GM19351 (cell line): ENCODE data around the gene TCF12.

ENCODE experiments used
- ATAC-seq: cut with Tn5 transposase; IDR thresholded peaks from one replicate; pipeline ENCODE4 v1.9.1; 2021; ENCODE audit warnings: mild to moderate bottlenecking, moderate library complexity; ENCODE audit not compliant: unreplicated experiment

Gene TCF12

GRCh38 chr15:57201578-57201977 is 283.1 kb downstream of the TCF12 start:
- no peak for ATAC-seq

GRCh38 chr15:57203906-57204305 is 285.5 kb downstream of the TCF12 start:
- no peak for ATAC-seq

- no peak for ATAC-seq
These were observed 286.8 kb downstream of the TCF12 start for GRCh38 chr15:57205027-57205855.

- ATAC-seq: no peak
These were observed 287.6 kb downstream of the TCF12 start for GRCh38 chr15:57205996-57206395.

GRCh38 chr15:57213862-57214261 is 295.4 kb downstream of the TCF12 start:
- no peak for ATAC-seq

GRCh38 chr15:57215326-57215725 is 296.9 kb downstream of the TCF12 start:
- no peak for ATAC-seq

- no peak for ATAC-seq
These were observed 297.4 kb downstream of the TCF12 start for GRCh38 chr15:57215881-57216280.

GRCh38 chr15:57216288-57216687 is 297.8 kb downstream of the TCF12 start:
- no peak for ATAC-seq

- no peak for ATAC-seq
These were observed 299.5 kb downstream of the TCF12 start for GRCh38 chr15:57217778-57218598.

- ATAC-seq: no peak
These were observed 300.6 kb downstream of the TCF12 start for GRCh38 chr15:57218826-57219576.

GRCh38 chr15:57220205-57220604 is 301.8 kb downstream of the TCF12 start:
- no peak for ATAC-seq

- no peak for ATAC-seq
These were observed 302.7 kb downstream of the TCF12 start for GRCh38 chr15:57221134-57221533.

GRCh38 chr15:57223345-57223744 is 304.9 kb downstream of the TCF12 start:
- ATAC-seq: no peak

GRCh38 chr15:57223887-57224286 is 305.4 kb downstream of the TCF12 start:
- ATAC-seq: no peak

GRCh38 chr15:57224664-57225063 is 306.2 kb downstream of the TCF12 start:
- no peak for ATAC-seq

- no peak for ATAC-seq
These were observed 308.7 kb downstream of the TCF12 start for GRCh38 chr15:57227166-57227565.

GRCh38 chr15:57227899-57228298 is 309.5 kb downstream of the TCF12 start:
- ATAC-seq: no peak

- ATAC-seq: no peak
These were observed 310.0 kb downstream of the TCF12 start for GRCh38 chr15:57228395-57228794.

- no peak for ATAC-seq
These were observed 310.6 kb downstream of the TCF12 start for GRCh38 chr15:57229051-57229450.

- no peak for ATAC-seq
These were observed 313.1 kb downstream of the TCF12 start for GRCh38 chr15:57231559-57231958.

- ATAC-seq: no peak
These were observed 315.7 kb downstream of the TCF12 start for GRCh38 chr15:57234156-57234555.
